ENCODE results near the gene AGBL1. TPM values are rescaled to one million over a fixed set of nuclear protein-coding genes. Genes with fewer than 3 reads are reported as not detected.
A peak's percentile ranks its signal among the peaks of the same experiment; 100 is the strongest.

AGBL1 gene
- polyA plus RNA-seq, 2 of the 4 experiments (the other 2 are of a cell fraction) = not detected

GRCh38 chr15:86201313-86202008, 121.8 kb downstream of the AGBL1 start:
- FAIRE-seq = no peak

GRCh38 chr15:86203462-86203861, 123.8 kb downstream of the AGBL1 start:
- no peak overlapping the region for H3K27ac ChIP-seq
- TF ChIP-seq MAX (IDR thresholded peaks at IDR 0.05) = no peak
- no peak for TF ChIP-seq FOXS1 (CRISPR knock-in tag; IDR thresholded peaks at IDR 0.05)
- TF ChIP-seq HOXA7 (CRISPR knock-in tag; IDR thresholded peaks at IDR 0.05) = no peak
- no peak for TF ChIP-seq PBX3 (IDR thresholded peaks at IDR 0.05)
- TF ChIP-seq CHD4 (IDR thresholded peaks at IDR 0.05; ENCODE audit: borderline replicate concordance) = no peak
- TF ChIP-seq FOSL2 (IDR thresholded peaks at IDR 0.05) = no peak
- TF ChIP-seq FOSL2 (CRISPR knock-in tag; IDR thresholded peaks at IDR 0.05) = no peak
- no peak for TF ChIP-seq EHMT2 (IDR thresholded peaks at IDR 0.05; ENCODE audit: low read depth)
- TF ChIP-seq TFCP2L1 (CRISPR knock-in tag; IDR thresholded peaks at IDR 0.05) = no peak
- TF ChIP-seq RCOR1 (IDR thresholded peaks at IDR 0.05; ENCODE audit: low read depth, low read length) = no peak
- TF ChIP-seq REST (IDR thresholded peaks at IDR 0.05) = no peak
- no peak for TF ChIP-seq CEBPB (IDR thresholded peaks at IDR 0.05)
- TF ChIP-seq HDAC2 (IDR thresholded peaks at IDR 0.05) = no peak
- TF ChIP-seq BCL3 (IDR thresholded peaks at IDR 0.05) = no peak
- TF ChIP-seq FOSB (CRISPR knock-in tag; IDR thresholded peaks at IDR 0.05) = no peak
- no peak for TF ChIP-seq PHF8 (IDR thresholded peaks at IDR 0.05; ENCODE audit: borderline replicate concordance, low read depth)
- WGBS (ENCODE audit: missing lambda C conversion rate) = under 1% methylated on average over 2 of the region's 2 CpGs
- no peaks in the 10 kb centered on the region for H3K9me3 ChIP-seq
- DNase-seq (ENCODE audit: low read depth in 1 of 2, low spot score in 1 of 2) (no peak), FAIRE-seq (no peak), ATAC-seq (no peak)
- H3K4me2 ChIP-seq = no peak overlapping the region
- ChIA-PET POLR2A (no interaction called here), CTCF (no interaction called here)
- no peak overlapping the region for H3K4me3 ChIP-seq
- no peaks in the 10 kb centered on the region for H3K4me1 ChIP-seq

More at GRCh38 chr15:86201313-86202008, 121.8 kb downstream of the AGBL1 start:
- H3K4me3 ChIP-seq = no peak overlapping the region
- 21% methylated on average over 3 of the region's 3 CpGs for WGBS (ENCODE audit: missing lambda C conversion rate)
- CTCF ChIA-PET = interaction anchor here (0.5 kb wide), 1 partner anchor 87 kb away, joined by 3 read pairs; no protein-coding TSS in a partner anchor
- TF ChIP-seq RCOR1 (IDR thresholded peaks at IDR 0.05; ENCODE audit: low read depth, low read length) (no peak), MAFK (IDR thresholded peaks at IDR 0.05; ENCODE audit: partially characterized antibody) (peak; percentile 51)
- H3K27ac ChIP-seq = no peak overlapping the region
- POLR2A ChIA-PET = no interaction called here
- no peak for ATAC-seq
- no peak overlapping the region for H3K4me2 ChIP-seq
- DNase-seq (ENCODE audit: low read depth in 1 of 2, low spot score in 1 of 2) = no peak
- H3K9me3 ChIP-seq = no peaks in the 10 kb centered on the region
- no peaks in the 10 kb centered on the region for H3K4me1 ChIP-seq

GRCh38 chr15:86205096-86205495, 125.4 kb downstream of the AGBL1 start:
- no peak for ATAC-seq
- no peak overlapping the region for H3K27ac ChIP-seq
- WGBS (ENCODE audit: missing lambda C conversion rate) = 3% methylated on average over 2 of the region's 2 CpGs
- no peak overlapping the region for H3K4me2 ChIP-seq
- H3K9me3 ChIP-seq = no peaks in the 10 kb centered on the region
- DNase-seq (ENCODE audit: low read depth in 1 of 2, low spot score in 1 of 2) = no peak
- H3K4me3 ChIP-seq = no peak overlapping the region
- FAIRE-seq = peak; percentile 7
- POLR2A ChIA-PET = no interaction called here
- CTCF ChIA-PET = no interaction called here
- no peaks in the 10 kb centered on the region for H3K4me1 ChIP-seq
- TF ChIP-seq ZNF302 (CRISPR knock-in tag; IDR thresholded peaks at IDR 0.05) (no peak), HOXB13 (CRISPR knock-in tag; IDR thresholded peaks at IDR 0.05; ENCODE audit: low read depth) (no peak), POLR2A (IDR thresholded peaks at IDR 0.05; ENCODE audit: low read length) (no peak), NFE2L2 (conservative IDR thresholded peaks at IDR 0.05; ENCODE audit: low read length) (no peak), BHLHE40 (IDR thresholded peaks at IDR 0.05; ENCODE audit: low read depth, low read length) (no peak), NR3C1 (IDR thresholded peaks at IDR 0.05) (no peak), HEYL (CRISPR knock-in tag; IDR thresholded peaks at IDR 0.05) (no peak), PBX3 (IDR thresholded peaks at IDR 0.05) (no peak), ZSCAN20 (CRISPR knock-in tag; IDR thresholded peaks at IDR 0.05) (no peak), GATA3 (IDR thresholded peaks at IDR 0.05; ENCODE audit: borderline replicate concordance) (no peak), RCOR1 (IDR thresholded peaks at IDR 0.05; ENCODE audit: low read depth, low read length) (no peak), NPAS2 (CRISPR knock-in tag; IDR thresholded peaks at IDR 0.05; ENCODE audit: borderline replicate concordance) (no peak), TP53 (CRISPR knock-in tag; IDR thresholded peaks at IDR 0.05) (no peak), POLR2AphosphoS2 (conservative IDR thresholded peaks at IDR 0.05; ENCODE audit: low read length) (no peak)

All from A549 (cell line).